K562 (cell line): Measurements from ENCODE around the gene FOXI1.

ENCODE experiments used
- CREM ChIP-seq: IDR thresholded peaks from 2 replicates; pipeline ENCODE4 v1.6.1; 2014; ENCODE audit warnings: antibody characterized with exemption, low read depth
- LARP7 ChIP-seq: fragments of 450-650 bp; IDR thresholded peaks from 2 replicates; pipeline ENCODE4 v1.6.1; 2016

GRCh38 chr5:170144286-170145023 is 38.8 kb downstream of the FOXI1 start:
- no peak for TF ChIP-seq LARP7
- TF ChIP-seq CREM, result no peak
